ENCODE results near the gene MYL2. TPM values are rescaled to one million over a fixed set of nuclear protein-coding genes. Genes with fewer than 3 reads are reported as not detected.

Gene MYL2
- not detected for total RNA-seq

DNA sequence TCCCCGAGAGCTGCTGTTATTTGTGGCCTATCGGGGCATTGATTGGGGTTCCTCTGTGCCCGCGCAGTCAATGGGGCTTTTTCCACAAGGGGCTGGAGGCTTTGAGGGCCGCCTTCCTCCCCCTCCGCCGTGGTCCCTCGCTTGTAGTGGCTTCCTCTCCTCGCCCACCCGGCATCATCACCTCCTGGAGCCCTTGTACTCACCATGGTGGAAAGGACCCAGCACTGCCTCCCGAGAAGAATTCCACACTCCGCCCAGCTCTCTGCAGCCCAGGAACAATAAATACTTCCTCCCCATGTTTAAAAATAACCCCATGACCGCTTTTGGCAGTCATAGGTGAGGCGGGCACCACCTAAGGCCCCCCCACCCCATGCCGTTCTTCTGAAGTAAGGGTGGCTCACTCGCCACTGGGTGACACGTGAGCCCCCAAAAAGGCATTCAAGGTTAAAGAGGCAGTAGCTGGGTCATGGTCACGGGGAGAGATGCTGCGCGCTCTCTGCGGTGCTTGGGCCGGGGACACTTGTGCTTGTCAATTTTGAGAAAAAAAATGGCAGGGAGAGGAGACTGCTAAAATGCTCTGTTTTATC lies at the start of gene MYL2:
MYL2 (minus strand) TSS at position 256 of the 587 bp plus-strand sequence; CDS start at position 206, 50 bp downstream.
- Histone ChIP-seq H3K4me3 (no peak within 1 kb of the TSS), H3K4me1 (no peaks in the 10 kb centered on the region), H3K9me3 (no peaks in the 10 kb centered on the region), H3K27ac (no peak within 1 kb of the TSS), H3K27me3 (no peaks in the 10 kb centered on the region), H3K36me3 (no peaks in the 10 kb centered on the region)
- TF ChIP-seq CTCF (IDR thresholded peaks at IDR 0.05) (no peak), POLR2A (IDR thresholded peaks at IDR 0.05) (no peak)
- no peak for DNase-seq

DNA sequence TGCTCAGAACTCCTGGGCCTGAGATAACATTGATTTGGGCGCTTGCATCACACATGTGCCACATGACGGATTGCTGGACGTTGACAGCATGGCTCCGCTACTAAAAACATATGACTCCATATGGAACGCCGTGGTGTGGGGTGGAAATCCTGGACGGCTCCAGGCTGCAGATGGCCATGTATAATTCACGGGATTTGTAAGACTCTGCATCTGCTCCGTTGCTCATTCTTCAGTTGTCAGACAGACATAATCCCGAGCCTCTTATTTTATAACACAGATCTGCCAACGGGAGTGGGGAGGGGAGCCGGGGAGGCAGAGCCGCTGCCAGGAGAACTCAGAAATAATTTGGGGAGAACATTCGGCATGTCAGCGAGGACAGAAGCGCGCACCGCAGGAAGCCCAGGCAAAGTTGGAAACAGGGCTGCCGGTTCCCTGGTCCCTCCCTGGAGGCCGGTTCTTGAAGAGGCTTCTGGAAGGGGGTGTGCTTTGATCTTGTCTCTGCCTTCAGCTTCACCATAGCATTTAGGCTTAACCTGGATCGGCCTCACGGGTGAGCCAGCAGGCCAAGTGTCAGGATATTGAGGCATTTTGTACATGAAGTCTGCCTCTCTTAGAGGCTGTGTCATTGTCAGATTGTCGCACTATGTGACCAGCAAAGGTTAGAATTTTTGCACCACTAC lies 45.8 kb upstream of the MYL2 start:
- H3K27me3 ChIP-seq, result no peaks in the 10 kb centered on the region
- H3K27ac ChIP-seq, result no peak overlapping the region
- H3K36me3 ChIP-seq, result no peaks in the 10 kb centered on the region
- TF ChIP-seq CTCF (IDR thresholded peaks at IDR 0.05) (no peak), POLR2A (IDR thresholded peaks at IDR 0.05) (no peak)
- no peak for DNase-seq
- H3K9me3 ChIP-seq, result no peaks in the 10 kb centered on the region
- H3K4me3 ChIP-seq, result no peak overlapping the region
- H3K4me1 ChIP-seq, result no peaks in the 10 kb centered on the region

DNA sequence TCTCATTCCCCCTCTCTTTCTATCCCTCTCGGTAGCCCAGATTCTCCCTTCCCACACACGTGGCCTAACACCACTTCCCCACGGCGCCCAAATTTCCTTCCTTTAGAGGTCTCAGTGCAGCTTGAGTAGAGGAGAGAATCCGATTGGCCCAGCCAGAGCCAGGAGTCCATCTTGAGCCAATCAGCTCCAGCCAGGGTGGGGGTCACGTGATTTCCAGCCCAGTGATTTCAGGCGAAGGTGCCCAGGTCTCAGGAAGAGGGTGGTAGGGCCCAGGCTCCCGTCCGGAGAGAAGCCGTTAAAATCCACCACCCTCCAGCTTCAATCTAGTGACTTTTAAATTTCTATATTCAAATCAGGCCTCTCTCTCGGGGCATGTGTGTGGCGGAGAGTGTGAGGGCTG lies 45.2 kb upstream of the MYL2 start:
- Histone ChIP-seq H3K27me3 (no peaks in the 10 kb centered on the region), H3K4me1 (no peaks in the 10 kb centered on the region), H3K4me3 (no peak overlapping the region), H3K36me3 (no peaks in the 10 kb centered on the region), H3K9me3 (no peaks in the 10 kb centered on the region), H3K27ac (no peak overlapping the region)
- TF ChIP-seq CTCF (IDR thresholded peaks at IDR 0.05) (no peak), POLR2A (IDR thresholded peaks at IDR 0.05) (no peak)
- DNase-seq, result no peak

DNA sequence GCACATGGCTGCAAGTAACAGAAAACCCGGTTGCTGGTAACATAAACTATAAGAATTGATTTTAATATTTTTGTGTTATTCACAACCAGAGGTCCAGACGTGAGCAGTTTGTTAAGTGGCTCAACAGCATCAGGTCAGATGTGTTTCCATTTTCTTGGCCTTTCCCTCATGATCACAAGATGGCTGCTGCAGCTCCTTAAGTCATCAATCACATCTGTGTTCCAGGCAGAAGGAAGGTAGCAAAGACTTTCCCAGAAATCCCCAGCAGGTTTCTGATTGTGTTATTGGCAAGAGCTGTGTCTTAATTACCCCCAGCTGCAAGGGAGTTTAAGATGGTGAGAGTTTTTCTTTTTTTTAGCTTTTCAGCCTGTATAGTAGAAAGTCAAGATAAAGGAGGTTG lies 40.4 kb upstream of the MYL2 start:
- no peak overlapping the region for H3K4me3 ChIP-seq
- no peaks in the 10 kb centered on the region for H3K4me1 ChIP-seq
- TF ChIP-seq CTCF (IDR thresholded peaks at IDR 0.05), result no peak
- no peak for TF ChIP-seq POLR2A (IDR thresholded peaks at IDR 0.05)
- no peak overlapping the region for H3K27ac ChIP-seq
- H3K9me3 ChIP-seq, result no peaks in the 10 kb centered on the region
- no peaks in the 10 kb centered on the region for H3K36me3 ChIP-seq
- no peak for DNase-seq
- H3K27me3 ChIP-seq, result no peaks in the 10 kb centered on the region

- Histone ChIP-seq H3K27me3 (no peaks in the 10 kb centered on the region), H3K4me3 (no peak overlapping the region), H3K4me1 (no peaks in the 10 kb centered on the region), H3K36me3 (no peaks in the 10 kb centered on the region), H3K9me3 (no peaks in the 10 kb centered on the region), H3K27ac (no peak overlapping the region)
- no peak for DNase-seq
- TF ChIP-seq CTCF (IDR thresholded peaks at IDR 0.05) (no peak), POLR2A (IDR thresholded peaks at IDR 0.05) (no peak)
Measured at GRCh38 chr12:110957652-110958051, 37.3 kb upstream of the MYL2 start.
